GM12891 (cell line): ENCODE data around the gene ABCB8.

Experiments
- DNase-seq: peaks from one replicate; pipeline ENCODE4 v3.0.0; 2011; ENCODE audit warnings: low spot score; ENCODE audit not compliant: insufficient read length
- FAIRE-seq: peaks from 2 replicates; lab custom pipeline; 2011; peaks lifted over from hg19 to GRCh38; lab: Jason Lieb, UNC
- PAX5 ChIP-seq: IDR thresholded peaks from 2 replicates; pipeline ENCODE4 v1.6.1; 2011; ENCODE audit warnings: low read length, moderate library complexity, mild to moderate bottlenecking; ENCODE audit not compliant: insufficient read depth, severe bottlenecking
- POLR2A ChIP-seq: IDR thresholded peaks from 2 replicates; pipeline ENCODE4 v1.6.1; 2011; ENCODE audit warnings: low read depth, low read length, control low read depth
- POLR2AphosphoS5 ChIP-seq: IDR thresholded peaks from 2 replicates; pipeline ENCODE4 v1.6.1; 2011; ENCODE audit warnings: low read depth, low read length, control low read depth
- POU2F2 ChIP-seq: IDR thresholded peaks from 2 replicates; pipeline ENCODE4 v1.6.1; 2011; ENCODE audit warnings: low read depth, mild to moderate bottlenecking, control low read depth, low read length, moderate library complexity
- SPI1 ChIP-seq: IDR thresholded peaks from 2 replicates; pipeline ENCODE4 v1.6.1; 2011; ENCODE audit warnings: low read depth, low read length, control low read depth
- TAF1 ChIP-seq: IDR thresholded peaks from 2 replicates; pipeline ENCODE4 v1.6.1; 2011; ENCODE audit warnings: low read depth, low read length, control low read depth

The ABCB8 gene

DNA sequence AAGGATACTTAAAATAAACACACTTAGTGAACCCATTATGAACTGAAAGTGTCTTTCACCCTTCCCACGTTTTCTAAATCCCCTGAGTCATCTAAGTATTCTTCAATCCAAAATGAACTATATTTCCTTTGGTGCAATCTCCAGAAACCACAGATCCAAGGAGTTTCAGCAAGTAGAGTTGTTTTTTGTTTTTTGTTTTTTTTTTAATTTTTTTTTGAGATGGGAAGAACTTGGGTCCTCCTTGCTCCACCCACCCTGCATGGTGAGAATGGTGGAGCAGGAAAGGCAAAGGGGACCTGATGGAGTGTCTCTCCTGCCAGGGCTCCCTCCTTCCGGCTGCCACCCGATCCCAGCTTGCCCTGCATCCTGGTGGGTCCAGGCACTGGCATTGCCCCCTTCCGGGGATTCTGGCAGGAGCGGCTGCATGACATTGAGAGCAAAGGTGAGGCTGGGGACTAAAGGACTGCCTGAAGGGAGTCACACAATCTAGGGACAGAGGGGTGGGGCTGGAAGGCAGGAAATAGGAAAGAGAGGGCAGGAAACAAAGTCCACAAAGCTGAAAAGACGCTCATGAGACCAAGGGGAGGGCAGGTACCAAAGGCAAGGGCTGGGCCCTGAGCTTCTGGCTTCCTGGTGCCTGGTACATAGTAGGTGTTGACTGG is 16.1 kb upstream of the ABCB8 start:
- no peak for DNase-seq
- FAIRE-seq: no peak
- TF ChIP-seq POLR2A (no peak), TAF1 (no peak), POLR2AphosphoS5 (no peak)

GRCh38 chr7:151012911-151013347 is 15.3 kb upstream of the ABCB8 start:
- FAIRE-seq: peak; percentile 43
- no peak for TF ChIP-seq PAX5
- no peak for TF ChIP-seq POU2F2
- DNase-seq: no peak

DNA sequence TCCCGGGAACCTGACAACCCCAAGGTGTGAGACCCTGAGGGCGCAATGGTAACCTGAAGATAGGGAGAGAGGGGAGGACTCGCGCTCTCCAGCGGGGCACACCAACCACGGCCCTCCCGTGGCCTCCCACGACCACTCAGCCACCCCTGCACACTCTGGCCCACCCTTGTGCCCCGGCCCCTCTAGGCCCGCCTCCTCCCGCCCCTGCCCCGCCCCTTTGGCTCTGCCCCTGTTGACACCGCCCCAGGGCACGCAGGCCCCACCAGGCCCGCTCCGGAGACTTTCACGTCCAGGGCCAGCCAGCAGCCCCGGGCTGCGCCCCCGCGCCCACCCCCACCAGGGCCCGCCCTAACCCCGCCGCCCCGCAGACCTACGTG is 14.9 kb upstream of the ABCB8 start:
- FAIRE-seq (no peak), DNase-seq (no peak)
- TF ChIP-seq TAF1 (no peak), POU2F2 (no peak), PAX5 (no peak), SPI1 (no peak), POLR2A (no peak), POLR2AphosphoS5 (no peak)

DNA sequence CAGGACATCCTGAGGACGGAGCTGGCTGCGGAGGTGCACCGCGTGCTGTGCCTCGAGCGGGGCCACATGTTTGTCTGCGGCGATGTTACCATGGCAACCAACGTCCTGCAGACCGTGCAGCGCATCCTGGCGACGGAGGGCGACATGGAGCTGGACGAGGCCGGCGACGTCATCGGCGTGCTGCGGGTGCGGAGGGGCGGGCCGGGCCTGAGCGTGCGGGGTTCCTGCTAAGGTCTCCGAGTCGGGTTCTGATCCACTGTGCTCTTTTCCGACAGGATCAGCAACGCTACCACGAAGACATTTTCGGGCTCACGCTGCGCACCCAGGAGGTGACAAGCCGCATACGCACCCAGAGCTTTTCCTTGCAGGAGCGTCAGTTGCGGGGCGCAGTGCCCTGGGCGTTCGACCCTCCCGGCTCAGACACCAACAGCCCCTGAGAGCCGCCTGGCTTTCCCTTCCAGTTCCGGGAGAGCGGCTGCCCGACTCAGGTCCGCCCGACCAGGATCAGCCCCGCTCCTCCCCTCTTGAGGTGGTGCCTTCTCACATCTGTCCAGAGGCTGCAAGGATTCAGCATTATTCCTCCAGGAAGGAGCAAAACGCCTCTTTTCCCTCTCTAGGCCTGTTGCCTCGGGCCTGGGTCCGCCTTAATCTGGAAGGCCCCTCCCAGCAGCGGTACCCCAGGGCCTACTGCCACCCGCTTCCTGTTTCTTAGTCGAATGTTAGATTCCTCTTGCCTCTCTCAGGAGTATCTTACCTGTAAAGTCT is 14.3 kb upstream of the ABCB8 start:
- FAIRE-seq (peak; percentile 85), DNase-seq (peak; percentile 67)
- TF ChIP-seq POU2F2 (no peak), SPI1 (no peak), POLR2A (no peak), TAF1 (no peak), POLR2AphosphoS5 (no peak), PAX5 (no peak)

GRCh38 chr7:151014950-151015349 is 13.3 kb upstream of the ABCB8 start:
- DNase-seq: no peak
- TF ChIP-seq SPI1 (no peak), POLR2A (no peak), POLR2AphosphoS5 (no peak), PAX5 (no peak), TAF1 (no peak), POU2F2 (no peak)
- peak; percentile 40 for FAIRE-seq

GRCh38 chr7:151015967-151016366 is 12.3 kb upstream of the ABCB8 start:
- DNase-seq (no peak), FAIRE-seq (no peak)

DNA sequence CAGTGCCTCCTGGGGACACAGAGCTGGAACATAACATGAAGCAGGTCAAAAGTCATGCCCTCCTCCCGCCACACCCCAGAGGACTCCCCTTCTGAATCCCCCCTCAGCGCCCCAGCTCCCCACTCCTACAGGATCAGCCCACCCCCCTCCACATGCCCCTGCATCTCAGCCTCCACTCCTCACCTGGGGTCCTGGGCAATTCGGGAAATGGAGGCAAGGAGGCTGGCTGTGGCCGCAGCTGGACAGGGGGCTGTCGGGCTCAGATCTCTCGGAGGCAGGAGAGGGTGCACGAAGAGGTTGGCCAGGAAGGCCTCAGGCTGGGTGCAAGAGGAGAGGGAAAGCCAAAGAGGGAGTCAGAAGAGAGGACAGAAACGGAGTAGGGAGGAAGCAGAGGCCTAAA is 11.7 kb upstream of the ABCB8 start:
- TF ChIP-seq POU2F2 (no peak), POLR2A (no peak), POLR2AphosphoS5 (no peak), TAF1 (no peak), PAX5 (no peak), SPI1 (no peak)
- DNase-seq (no peak), FAIRE-seq (no peak)

More at GRCh38 chr7:151015967-151016366, 12.3 kb upstream of the ABCB8 start:
- TF ChIP-seq TAF1 (no peak), POLR2A (no peak), POLR2AphosphoS5 (no peak)

DNA sequence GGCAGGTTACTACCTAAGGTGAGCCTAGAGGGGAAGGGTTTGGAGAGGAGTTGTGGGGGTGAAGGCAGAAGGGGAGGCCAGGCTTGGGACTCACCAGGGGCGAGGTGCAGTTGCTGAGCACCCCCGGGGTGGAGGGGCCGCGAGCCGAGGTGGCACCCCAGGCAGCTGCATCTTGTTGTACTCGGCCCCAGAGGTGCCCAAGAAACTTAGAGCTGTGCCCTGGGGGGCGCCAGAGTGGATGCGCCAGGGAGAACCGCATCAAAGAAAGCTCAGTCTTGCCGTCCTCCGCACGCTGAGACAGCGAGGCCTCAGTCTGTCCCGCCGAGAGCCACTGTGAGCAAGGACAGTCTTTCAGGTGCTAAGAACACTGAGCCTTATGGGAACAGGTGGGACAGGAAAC is 11.3 kb upstream of the ABCB8 start:
- TF ChIP-seq PAX5: no peak
- TF ChIP-seq TAF1: no peak
- no peak for TF ChIP-seq POLR2A
- TF ChIP-seq POLR2AphosphoS5: no peak
- no peak for TF ChIP-seq SPI1
- TF ChIP-seq POU2F2: no peak
- no peak for DNase-seq
- FAIRE-seq: no peak

DNA sequence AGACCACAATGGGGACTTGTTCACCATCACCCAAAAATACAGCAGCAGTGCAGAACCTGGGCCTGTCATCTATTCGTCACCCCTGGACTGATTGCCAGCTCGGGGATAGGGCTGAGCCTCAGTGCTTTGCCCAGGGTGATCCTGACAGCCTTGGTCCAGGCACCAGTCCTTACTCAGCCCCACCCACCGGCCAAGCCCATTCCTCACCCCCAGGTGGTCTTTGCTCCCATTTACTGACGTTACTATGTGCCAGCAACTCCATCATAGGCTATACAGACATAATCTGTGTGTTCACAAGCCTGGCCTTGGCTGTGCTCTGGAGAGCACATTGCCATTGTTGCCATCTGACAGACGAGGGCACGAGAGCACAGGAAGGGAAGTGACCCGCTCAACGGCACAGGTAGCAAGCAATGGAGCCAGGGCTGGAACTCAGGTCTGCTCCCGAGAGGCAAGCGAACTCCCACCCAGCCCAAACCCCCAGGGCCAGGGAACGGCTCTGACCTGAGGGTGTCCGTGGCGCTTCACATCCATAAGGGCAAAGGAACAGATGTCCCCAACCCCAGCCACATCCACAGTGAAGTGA is 10.8 kb upstream of the ABCB8 start:
- FAIRE-seq (no peak), DNase-seq (no peak)
- TF ChIP-seq TAF1 (no peak), POLR2AphosphoS5 (no peak), SPI1 (no peak), PAX5 (no peak), POLR2A (no peak), POU2F2 (no peak)

DNA sequence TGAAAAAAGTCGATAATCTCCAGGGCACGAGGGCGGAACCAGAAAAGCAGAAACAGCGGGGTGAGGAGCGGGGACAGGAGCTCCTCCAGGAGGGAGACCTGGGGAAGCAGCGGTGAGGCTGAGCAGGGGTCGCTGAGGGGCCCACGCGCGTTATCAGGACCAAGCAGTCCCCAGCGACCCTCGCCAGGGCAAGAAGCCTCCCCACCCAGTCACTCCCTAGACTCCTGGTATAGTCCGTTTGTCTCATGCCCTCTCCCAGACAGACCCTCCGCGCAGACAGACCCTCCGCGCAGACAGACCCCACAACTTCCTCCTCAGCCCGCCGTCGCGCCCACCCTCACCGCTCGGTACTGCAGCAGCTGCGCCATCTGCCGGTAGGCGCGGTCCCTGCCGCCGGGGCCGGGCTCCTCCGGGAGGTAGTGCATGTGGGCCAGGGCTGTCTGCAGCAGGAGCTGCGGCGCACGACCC is 10.3 kb upstream of the ABCB8 start:
- FAIRE-seq: no peak
- no peak for TF ChIP-seq SPI1
- TF ChIP-seq TAF1: no peak
- TF ChIP-seq POU2F2: no peak
- no peak for TF ChIP-seq PAX5
- no peak for TF ChIP-seq POLR2AphosphoS5
- TF ChIP-seq POLR2A: no peak
- peak; percentile 82 for DNase-seq
